ENCODE data around the gene ACTL8.
A peak's percentile ranks its signal among the peaks of the same experiment; 100 is the strongest.
"Not testable (repeated sequence)": the region's sequence is repeated elsewhere in the genome, so short reads cannot be mapped to it uniquely, and the experiment has no call there.

The ACTL8 gene

DNA sequence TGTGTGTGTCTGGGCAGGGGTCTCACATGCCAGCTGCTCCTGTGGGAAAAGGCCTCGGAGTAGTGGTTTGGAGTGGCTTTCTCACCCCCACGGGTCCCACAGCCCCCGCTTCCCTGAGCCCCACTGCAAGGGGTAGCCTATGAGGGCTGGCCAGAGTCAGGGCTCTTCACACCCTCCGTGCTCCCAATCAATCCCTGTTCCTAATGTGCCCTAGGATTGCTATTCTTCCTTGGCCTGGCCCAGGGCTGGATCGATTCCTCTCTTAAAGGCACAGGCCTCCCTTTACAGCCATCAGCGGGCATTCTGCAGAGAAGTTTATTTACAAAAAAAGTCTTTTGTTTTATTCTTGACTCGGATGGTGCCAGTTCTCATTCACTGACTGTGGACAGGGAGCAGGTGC lies 19.3 kb upstream of the ACTL8 start:
- DNase-seq, result no peak

- no peak for DNase-seq
Observed at GRCh38 chr1:17736625-17737024, 18.5 kb upstream of the ACTL8 start.

- no peak for DNase-seq
Observed at GRCh38 chr1:17739050-17739449, 16.1 kb upstream of the ACTL8 start.

- DNase-seq, result no peak
Observed at GRCh38 chr1:17741052-17741451, 14.1 kb upstream of the ACTL8 start.

DNA sequence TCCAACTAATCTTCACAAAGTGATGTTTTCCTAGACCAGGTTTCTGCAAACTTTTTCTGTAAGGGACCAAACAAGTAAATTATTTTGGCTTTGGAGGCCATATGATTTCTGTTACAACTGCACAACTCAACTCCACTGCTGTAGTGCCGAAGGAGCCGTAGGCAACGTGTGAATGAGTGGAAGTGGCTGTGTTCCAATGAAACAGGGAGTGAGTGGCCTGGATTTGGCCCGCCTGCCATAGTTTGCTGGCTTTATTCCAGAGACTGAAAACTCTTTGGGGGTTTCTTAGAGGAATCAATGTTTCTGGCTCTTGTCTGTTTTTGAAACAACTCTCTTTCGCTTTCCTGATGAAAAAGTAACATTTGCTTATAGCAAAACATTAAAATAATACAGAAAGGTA lies 12.6 kb upstream of the ACTL8 start:
- DNase-seq, result peak; percentile 77

DNA sequence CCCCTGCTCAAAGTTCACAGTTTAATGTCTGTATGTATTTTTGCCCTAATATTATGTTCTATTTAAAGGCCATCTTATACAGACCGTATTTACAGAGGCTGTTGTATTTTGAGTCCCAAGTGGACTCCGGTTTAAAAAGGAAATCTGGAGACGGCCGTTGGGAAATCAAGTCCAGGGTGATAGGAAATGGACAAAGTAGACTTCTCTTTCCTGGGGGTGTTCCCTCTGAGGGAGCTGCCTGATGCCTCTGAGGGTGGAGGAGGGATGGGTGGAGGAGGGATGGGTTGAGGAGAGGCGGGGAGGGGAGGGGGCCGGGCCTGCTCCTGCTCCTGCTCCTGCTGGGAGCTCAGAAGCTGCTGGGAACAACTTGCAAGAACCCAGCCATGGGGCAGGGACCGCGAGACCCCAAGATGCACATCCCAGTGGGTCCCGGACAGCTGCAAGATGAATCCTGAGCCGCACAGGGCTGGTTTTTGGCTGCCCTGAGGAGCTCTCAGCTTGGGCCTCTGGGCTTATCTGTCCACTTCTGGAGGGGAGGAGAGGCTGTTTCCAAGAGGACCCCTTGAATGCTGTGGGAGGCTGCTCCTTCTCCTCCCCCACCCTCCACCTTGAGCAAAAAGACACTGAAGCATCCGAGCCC lies 12.0 kb upstream of the ACTL8 start:
- DNase-seq, result no peak

DNA sequence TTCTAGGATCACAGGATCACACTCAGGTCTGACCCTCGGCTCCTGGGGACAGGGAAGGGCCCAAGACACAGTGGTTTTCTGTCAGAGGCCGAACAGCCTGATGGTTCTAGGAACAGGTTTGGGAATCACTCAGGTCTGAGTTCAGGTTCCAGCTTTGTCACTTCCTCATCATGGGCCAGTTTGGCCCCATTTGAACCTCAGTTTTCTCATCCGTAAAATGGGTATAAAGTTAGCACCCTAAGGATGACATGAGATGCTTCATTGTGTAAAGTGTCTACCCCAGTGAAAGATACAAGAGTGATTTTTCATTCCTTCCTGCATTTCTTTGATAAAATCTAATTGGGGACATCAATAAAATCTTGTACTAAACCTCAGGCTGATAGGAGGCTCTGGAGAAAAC lies 11.2 kb upstream of the ACTL8 start:
- no peak for DNase-seq

- no peak for DNase-seq
Observed at GRCh38 chr1:17744666-17745478, 10.3 kb upstream of the ACTL8 start.

DNA sequence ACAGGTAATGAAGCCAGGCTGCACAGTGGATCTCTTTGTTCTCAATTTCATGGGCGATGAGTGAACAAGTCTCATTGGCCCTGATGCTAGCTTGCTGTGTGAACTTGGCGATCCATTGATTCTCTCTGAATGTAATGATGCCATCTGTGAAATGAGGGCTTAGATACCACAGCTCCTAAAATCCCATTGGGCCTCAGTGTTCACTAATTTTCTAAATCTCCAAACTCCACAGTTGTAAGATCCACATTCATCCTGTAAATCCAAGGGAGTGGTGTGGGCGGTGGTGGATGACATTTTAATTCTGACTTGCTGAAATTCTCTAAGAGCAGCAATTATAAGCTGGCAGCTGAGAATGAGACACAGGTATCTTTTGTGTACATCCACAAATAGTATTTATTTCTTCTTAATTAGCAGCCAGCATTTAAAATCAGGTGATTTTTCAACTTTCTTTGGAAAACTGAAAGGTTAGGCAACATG lies 9.6 kb upstream of the ACTL8 start:
- DNase-seq, result peak; percentile 27

DNA sequence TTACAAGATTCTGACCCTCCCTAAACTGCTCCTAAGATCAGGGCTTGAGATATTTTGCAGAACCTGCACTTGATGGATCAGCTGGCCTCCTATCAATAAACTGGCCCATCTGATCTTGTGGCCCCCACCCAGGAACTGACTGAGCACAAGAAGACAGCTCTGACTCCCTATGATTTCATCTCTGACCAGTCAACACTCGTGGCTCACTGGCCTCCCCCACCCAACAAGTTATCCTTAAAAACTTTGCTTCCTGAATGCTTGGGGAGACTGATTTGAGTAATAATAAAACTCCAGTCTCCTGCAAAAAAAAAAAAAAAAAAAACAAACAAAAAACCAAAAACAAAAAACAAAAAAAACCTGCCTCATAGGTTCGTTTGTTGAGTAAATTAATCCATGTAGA lies 8.9 kb upstream of the ACTL8 start:
- not testable (repeated sequence) for DNase-seq

DNA sequence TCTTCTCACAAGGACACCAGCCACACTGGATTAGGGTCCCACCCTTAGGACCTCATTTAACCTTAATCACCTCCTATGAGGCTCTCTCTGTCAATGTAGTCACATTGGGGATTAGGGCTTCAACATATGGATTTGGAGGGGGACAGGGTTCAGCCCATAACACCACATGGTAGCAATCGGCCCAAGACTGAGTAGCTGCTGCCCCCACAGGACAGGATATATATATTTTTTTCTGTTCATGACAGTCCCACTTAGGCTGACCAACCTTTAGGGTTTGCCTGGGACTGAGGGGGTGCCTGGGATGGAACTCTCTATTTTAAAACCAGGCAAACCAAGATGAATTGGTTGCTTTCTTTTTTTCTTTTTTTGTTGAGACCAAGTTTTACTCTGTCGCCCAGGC lies 8.2 kb upstream of the ACTL8 start:
- no peak for DNase-seq

GRCh38 chr1:17750333-17750732 lies 4.8 kb upstream of the ACTL8 start:
- DNase-seq, result no peak

- no peak for DNase-seq
Observed at GRCh38 chr1:17752356-17752755, 2.8 kb upstream of the ACTL8 start.

DNA sequence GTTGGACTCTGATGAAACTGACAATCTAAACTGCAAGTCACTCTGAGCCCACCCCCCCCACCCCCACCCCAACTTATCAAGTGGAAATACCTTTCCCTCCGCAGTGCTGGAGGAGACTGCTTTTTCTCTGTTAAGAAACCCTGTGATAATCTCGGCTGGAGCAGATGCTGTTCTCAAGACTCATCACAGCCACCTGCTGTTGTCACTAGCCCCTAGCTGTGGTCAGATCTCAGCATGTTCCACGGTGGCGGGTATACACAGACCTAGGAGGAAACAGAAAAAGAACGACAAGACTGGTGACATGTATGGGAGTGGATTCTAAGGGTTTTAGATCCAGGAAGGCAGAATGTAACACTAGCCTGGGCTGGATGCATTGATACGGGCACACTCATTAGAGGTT lies 2.3 kb downstream of the ACTL8 start:
- DNase-seq, result no peak

- DNase-seq, result no peak
Observed at GRCh38 chr1:17759114-17759513, 4.0 kb downstream of the ACTL8 start.

GRCh38 chr1:17762313-17762712 lies 7.2 kb downstream of the ACTL8 start:
- DNase-seq, result no peak

GRCh38 chr1:17763417-17763816 lies 8.3 kb downstream of the ACTL8 start:
- no peak for DNase-seq

GRCh38 chr1:17763995-17764394 lies 8.9 kb downstream of the ACTL8 start:
- DNase-seq, result no peak

DNA sequence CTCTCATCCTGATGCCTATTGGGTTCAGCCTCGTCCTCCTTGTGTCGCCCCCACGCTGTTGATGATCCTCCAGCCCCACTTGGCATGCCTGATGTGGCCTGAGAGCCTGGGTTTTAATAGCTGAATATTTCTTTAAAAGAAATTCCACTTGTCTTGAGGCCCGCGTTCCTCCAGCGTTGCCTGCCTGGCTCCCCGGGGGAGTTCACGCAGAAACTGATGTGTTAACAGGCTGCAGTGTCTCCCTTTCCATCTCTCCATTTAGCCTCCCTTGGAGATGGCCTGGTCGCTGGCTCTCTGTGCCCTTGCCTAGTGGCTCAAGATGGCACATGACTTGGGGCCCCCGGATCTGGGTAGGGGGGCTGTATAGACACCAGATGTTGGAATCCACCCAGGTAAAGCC lies 9.5 kb downstream of the ACTL8 start:
- DNase-seq, result no peak

DNA sequence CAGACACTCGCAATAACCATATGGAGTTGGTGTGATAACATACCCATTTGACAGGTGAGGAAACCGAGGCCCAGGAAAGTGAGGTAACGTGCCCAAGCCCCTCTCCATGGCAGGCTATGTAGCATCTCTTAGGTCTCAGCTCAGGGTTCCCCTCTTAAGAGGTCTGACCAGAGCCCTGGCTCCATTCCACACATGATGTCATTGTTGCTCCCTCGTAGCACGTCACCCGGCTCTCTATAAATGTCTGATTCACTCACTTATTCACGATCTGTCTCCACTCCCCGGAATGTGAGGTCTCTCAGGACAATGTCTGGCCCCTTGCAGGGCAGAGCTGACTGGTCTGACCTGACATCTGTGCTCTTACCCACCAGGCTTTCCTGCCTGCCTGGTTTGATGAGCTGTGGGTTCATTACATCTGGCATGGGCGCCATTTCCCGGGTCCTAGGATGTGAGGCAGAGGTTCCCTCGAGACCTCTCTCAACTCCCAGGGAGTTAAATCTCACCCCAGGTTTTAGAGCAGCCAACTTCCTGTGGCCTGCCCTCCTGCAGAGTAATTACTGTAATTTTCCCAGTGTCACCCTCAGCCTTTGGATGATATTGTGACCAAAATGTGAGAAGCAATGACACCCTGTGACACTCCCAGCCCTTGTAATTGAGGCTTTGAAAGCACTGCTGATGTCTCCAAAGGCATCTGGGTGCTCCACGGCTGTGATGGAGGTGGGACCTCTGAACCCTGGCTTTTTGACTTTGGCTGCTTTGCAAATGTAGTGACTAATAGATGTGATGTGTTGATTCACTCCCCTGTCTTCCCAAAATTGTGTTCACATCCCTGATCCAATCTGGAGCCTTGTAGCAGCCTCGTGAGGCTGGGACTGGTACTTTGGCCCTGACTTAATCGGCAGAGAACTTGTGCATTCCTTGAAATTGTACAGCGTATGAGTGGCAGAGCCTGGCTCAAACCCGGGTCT lies 10.6 kb downstream of the ACTL8 start:
- DNase-seq, result peak; percentile 21

- DNase-seq, result no peak
Observed at GRCh38 chr1:17768651-17769241, 13.6 kb downstream of the ACTL8 start.

GRCh38 chr1:17770983-17771382 lies 15.8 kb downstream of the ACTL8 start:
- DNase-seq, result no peak

DNA sequence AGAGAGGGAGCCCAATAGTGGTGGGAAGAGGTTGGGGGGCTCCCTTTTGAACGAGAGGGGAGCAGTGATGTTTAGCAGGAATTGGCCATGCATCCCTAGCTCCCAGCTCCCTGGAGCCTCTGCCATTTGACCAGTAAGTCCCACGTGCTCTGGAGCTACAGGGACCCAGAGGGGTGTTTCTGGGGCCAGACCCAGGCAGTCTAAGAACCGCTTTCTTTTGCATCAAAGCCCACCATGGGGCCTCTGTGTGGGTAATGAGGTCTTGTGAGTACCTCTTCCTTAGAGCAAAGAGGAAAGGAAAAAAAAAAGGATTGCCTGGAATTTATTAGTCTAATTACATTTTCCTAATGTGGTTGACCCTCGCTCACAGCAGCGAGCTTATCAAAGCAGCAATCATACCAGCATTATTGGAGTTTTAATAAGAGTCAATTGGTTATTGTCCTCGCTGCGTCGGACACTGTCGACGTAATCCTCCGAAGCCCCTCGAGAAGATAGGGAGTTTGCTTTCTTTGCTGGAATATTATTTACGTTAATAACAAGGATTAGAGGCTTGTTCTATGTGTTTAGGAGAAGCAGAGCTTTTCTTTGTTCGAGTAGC lies 17.6 kb downstream of the ACTL8 start:
- DNase-seq, result no peak
